HL-60 (cell line): ENCODE measurements around the gene ATP13A3.

Experiments
- GABPA ChIP-seq: IDR thresholded peaks from 2 replicates; pipeline ENCODE4 v1.6.1; 2012; ENCODE audit warnings: low read depth
- POLR2AphosphoS5 ChIP-seq: IDR thresholded peaks from 2 replicates; pipeline ENCODE4 v1.6.1; 2012; ENCODE audit warnings: low read depth
- TF ChIP-seq, protein P1 (sequence below): IDR thresholded peaks from one replicate; pipeline ENCODE4 v1.5.1; 2011; ENCODE audit warnings: low read length, control low read depth, inconsistent platforms; ENCODE audit not compliant: insufficient read depth

DNA sequence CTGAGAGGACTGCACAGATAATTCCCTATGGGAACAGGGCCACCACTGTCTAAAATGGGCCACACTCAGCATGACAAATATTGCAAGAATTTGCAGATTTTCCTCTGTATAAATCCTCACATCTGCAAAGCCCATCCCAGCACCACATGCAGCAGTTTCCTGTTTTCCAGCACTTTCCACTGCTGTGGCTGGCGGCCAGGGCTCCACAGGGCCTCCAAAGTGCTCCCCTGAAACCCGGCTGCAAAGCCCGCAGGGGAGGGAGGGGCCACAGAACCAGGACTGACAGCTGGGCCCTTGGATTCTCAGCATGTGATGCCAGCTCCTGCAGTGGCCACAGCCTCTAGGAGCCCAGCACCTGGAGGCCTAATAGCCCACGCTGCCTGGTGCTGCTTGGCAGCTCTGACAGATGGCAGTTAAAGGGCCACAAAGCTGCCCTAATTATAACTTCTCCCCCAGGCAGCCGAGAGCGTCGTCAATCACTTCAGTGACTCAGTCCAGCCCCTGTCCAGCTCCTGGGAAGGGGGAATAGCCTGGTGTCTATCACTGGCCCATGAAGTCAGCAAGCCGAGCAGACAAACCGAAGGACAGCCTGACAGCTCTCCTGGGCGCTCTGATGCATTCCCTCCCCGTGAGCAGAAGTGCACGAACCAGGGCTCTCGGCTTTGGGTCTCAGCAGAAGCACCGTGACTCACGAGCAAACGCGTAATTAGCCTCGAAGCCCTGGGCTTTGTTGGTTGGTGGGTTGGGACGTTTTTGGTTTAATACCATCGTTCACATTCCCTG is 122.0 kb downstream of the ATP13A3 start:
- TF ChIP-seq, protein P1, sequence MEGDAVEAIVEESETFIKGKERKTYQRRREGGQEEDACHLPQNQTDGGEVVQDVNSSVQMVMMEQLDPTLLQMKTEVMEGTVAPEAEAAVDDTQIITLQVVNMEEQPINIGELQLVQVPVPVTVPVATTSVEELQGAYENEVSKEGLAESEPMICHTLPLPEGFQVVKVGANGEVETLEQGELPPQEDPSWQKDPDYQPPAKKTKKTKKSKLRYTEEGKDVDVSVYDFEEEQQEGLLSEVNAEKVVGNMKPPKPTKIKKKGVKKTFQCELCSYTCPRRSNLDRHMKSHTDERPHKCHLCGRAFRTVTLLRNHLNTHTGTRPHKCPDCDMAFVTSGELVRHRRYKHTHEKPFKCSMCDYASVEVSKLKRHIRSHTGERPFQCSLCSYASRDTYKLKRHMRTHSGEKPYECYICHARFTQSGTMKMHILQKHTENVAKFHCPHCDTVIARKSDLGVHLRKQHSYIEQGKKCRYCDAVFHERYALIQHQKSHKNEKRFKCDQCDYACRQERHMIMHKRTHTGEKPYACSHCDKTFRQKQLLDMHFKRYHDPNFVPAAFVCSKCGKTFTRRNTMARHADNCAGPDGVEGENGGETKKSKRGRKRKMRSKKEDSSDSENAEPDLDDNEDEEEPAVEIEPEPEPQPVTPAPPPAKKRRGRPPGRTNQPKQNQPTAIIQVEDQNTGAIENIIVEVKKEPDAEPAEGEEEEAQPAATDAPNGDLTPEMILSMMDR, result no peak
- no peak for TF ChIP-seq POLR2AphosphoS5
- no peak for TF ChIP-seq GABPA
